ENCODE data around the gene TOMM40.

TOMM40 gene

GRCh38 chr19:44931541-44931940 lies 40.5 kb downstream of the TOMM40 start:
- no peak for DNase-seq

- DNase-seq: no peak
Observed at GRCh38 chr19:44939668-44940067, 48.6 kb downstream of the TOMM40 start.

- no peak for DNase-seq
Observed at GRCh38 chr19:44942067-44942571, 51.1 kb downstream of the TOMM40 start, which contains the start of gene APOC4. Gene APOC4 (plus strand): TSS chr19:44942237. CDS start chr19:44942278, 41 bp downstream.

GRCh38 chr19:44943801-44944249 lies 52.8 kb downstream of the TOMM40 start:
- no peak for DNase-seq

GRCh38 chr19:44947041-44947581 lies 56.1 kb downstream of the TOMM40 start:
- no peak for DNase-seq

GRCh38 chr19:44948237-44948636 lies 57.2 kb downstream of the TOMM40 start:
- DNase-seq: no peak

- no peak for DNase-seq
Observed at GRCh38 chr19:44948763-44949374, 57.8 kb downstream of the TOMM40 start.

GRCh38 chr19:44949550-44949949 lies 58.5 kb downstream of the TOMM40 start:
- DNase-seq: no peak

GRCh38 chr19:44951179-44952159 lies 60.4 kb downstream of the TOMM40 start:
- DNase-seq: peak; percentile 51
